GM19025 (cell line): ENCODE measurements around the gene BAZ2A.
"Not testable (repeated sequence)": the region's sequence is repeated elsewhere in the genome, so short reads cannot be mapped to it uniquely, and the experiment has no call there.

ENCODE experiments used
- ATAC-seq: cut with Tn5 transposase; IDR thresholded peaks from one replicate; pipeline ENCODE4 v1.9.1; 2021; ENCODE audit warnings: mild to moderate bottlenecking, low read depth, moderate library complexity; ENCODE audit not compliant: unreplicated experiment

Gene BAZ2A

DNA sequence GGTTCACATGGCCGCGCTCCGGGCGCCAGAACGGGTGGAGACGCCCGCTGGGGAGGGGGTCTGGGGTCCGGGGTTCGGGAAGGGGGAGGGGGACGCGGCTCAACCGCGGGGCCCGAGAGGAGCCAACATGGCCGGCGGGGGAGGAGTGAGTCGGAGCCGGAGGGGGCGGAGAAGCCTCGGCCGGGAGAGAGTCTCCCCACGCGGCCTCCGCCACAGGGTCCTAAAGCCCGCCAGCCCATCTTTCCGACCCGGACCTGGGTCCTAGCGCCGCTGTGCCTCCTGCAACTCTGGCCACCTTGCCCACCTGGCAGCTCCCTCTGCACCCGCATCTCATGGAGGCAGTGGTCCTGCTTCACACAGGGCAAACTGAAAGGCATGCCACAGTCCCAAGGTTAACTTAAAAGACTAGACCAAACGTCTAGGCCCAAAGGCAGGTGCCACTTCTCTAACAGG, at the start of gene BAZ2A:
TSS of gene BAZ2A (minus strand) at position 147 of the 453 bp plus-strand sequence. CDS start 12,796 bp downstream, outside the sequence.
- peak; percentile 43 for ATAC-seq

DNA sequence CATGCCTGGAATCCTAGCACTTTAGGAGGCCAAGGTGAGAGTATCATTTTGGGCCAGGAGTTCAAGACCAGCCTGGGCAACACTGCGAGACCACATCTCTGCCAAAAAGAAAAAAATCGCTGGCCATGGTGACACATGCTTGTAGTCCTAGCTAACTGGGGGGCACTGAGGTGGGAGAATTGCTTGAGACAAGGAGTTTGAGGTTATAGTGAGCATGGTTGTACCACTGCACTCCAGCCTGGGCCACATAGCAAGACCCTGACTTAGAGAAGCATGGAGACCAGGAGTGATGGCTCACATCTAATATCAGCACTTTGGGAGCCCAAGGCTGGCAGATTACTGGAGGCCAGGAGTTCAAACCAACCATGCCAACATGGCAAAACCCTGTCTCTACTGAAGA, 48.7 kb upstream of the BAZ2A start:
- ATAC-seq = no peak

DNA sequence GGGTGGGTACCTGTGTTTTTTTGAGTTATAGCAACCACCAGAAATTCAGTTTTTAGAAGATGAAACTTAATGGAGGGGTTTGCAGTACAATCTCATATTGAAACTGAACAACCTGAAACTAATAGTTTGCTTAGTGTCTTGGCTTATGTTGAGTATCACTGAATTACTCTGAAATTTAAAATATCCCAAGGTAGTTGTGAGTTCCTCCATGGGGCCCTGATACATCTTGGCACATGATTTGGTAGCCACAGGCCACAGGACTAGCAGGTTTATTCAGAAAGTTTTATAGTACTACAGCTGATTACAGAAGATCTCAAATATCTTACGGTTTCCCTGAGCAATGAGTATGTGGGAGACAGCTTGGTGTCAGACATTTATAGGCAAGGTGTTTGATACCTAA, 47.6 kb upstream of the BAZ2A start:
- no peak for ATAC-seq

DNA sequence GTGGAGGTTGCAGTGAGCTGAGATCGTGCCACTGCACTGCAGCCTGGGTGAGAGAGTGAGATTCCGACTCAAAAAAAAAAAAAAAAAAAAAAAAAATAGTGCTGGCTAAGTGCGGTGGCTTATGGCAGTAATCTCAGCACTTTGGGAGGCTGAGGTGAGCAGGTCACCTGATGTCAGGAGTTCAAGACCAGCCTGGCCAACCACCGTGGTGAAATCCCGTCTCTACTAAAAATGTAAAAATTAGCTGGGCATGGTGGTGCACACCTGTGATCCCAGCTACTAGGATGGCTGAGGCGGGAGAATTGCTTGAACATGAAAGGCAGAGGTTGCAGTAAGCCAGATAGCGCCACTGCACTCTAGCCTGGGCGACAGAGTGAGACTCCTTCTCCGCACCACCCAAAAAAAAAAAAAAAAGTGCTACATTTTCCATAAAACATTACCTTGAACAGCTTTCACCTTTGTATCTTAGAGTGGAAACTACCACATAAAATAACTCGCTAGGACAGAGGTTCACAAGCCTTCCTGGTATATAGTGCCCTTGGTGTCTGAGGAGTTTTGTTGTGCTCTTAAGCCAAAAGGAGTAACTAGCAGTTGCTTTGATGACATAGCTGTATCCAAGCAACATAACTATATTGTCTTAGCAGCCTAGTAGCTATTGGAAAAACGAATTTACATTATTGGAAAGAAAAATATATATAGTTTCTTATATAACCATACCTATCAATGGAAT, 46.9 kb upstream of the BAZ2A start:
- no peak for ATAC-seq

DNA sequence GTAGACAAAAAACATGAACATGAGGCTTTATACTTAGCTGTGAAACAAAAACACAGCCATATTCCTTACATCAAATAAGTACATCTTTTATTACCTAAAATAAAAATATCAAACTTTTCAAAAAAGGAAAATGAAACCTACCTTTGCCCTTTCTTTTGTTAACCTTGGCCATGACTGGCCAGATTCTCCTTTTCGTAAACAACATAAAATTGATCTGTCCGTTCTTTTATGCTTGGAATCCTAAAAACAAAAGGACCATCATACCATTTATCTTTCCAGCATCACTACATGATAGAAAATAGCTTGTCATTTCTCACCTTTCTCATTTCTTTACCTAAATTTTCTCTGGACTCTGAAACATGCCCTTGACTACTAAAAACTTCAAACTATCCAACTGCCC, 41.5 kb upstream of the BAZ2A start:
- ATAC-seq = no peak

DNA sequence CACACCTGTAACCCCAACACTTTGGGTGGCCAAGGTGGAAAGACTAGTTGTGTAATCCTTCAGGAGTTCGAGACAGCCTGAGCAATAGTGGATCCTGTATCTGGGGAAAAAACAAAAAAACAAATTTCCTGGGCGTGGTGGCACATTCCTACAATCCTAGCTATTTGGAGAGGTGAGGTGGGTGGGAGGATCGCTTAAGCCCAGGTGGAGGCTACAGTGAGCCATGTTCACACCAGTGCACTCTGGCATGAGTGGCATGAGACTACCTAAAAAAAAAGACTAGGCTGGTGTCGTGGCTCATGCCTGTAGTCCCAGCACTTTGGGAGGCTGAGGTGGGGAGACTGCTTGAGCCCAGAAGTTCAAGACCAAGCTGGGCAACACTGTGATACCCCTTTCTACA, 40.7 kb upstream of the BAZ2A start:
- no peak for ATAC-seq

DNA sequence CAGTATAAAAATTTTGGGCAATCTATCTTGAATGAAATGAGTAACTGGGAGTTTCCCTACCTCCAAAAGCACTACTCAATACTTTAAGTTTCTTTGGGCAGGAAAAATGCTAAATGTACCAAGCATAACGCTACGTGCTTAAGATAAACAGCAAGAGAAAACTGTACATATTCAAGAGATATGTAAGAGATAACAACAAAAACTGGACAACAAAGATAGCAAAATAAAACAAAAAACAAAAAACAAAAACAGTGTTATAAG, 38.0 kb upstream of the BAZ2A start:
- no peak for ATAC-seq

DNA sequence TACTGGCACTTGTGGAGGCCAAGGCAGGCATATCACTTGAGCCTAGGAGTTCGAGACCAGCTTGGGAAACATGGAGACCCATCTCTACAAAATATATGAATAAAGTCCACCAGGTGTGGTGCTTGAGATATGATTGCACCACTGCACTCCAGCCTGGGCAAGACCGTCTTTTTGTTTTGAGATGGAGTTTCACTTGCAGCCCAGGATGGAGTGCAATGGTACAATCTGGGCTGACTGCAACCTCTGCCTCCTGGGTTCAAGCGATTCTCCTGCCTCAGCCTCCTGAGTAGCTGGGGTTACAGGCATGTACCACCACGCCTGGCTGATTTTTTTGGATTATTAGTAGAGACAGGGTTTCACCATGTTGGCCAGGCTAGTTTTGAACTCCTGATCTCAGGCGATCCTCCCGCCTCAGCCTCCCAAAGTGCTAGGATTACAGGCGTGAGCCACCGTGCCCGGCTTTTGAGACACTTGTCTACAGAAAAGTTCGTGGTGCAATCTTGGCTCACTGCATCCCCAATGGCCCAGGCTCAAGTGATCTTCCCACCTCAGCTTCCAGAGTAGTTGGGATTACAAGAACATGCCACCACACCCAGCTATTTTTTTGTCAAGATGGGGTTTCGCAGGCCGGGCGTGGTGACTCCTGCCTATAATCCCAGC, 32.0 kb upstream of the BAZ2A start:
- no peak for ATAC-seq

DNA sequence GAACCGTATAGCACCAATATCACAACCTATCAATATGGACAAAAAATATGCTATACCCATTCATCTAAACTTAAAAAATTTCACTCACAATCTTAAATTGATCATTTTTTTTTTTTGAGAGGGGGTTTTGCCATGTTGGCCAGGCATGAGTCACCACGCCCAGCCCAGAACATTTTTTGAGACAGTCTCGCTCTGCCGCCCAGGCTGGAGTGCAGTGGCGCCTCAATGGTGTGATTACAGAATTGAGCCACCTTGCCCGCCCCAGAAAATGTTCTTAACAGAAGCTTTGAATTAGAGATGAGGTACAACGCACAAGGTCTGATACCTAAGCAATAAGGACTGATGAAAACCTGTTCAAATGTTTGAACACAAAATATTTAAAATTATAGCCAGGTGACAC, 31.4 kb upstream of the BAZ2A start:
- no peak for ATAC-seq

DNA sequence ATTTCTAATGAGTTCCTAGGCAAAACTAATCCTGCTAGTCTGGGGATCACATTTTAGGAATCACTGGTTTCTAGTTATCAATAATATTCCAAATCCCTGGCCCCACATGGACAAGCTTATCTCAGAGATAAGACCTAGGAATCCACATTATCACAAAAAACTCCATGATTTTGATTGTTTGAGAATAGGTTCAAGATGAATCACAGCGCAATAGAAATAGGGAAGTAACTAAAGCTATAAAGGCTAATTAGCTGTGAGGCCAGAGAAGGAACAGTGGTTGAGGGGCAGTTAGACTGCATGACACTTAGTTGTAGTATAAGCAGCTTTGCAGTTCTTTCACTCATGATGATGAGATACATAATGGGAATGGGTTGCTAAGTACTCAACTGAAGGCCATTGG, 28.8 kb upstream of the BAZ2A start:
- no peak for ATAC-seq

DNA sequence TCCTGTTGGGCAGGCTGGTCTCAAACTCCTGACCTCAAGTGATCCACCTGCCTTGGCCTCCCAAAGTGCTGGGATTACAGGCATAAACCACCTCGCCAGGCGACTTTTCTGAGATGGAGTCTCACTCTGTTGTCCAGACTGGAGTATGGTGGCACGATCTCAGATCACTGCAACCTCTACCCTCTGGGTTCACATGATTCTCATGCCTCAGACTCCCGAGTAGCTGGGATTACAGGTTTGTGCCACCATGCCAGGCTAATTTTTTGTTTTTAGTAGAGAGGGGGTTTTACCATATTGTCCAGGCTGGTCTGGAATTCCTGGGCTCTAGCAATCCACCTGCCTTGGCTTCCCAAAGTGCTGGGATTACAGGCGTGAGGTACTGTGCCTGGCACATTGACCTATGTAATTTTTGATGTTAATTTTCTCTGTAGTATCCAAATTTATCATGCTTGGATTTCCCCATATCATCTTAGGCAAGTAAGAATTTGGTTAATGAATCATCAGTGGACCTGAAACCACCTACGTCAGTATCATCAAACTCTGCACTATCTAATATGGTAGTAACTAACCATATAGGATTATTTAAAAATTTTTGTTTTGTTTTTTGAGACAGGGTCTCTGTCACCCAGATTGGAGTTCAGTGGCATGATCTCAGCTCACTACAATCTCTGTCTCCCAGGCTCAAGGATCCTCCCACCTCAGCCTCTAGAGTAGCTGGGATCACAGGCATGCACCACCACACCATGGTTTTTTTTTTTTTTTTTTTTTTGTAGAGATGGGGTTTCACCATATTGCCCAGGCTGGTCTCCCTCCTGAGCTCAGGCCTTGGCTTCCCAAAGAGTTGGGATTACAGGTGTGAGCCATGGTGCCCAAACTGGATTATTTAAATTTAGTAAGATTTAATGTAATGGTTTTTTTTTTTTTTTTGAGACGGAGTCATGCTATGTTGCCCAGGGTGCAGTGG, 27.6 kb upstream of the BAZ2A start:
- ATAC-seq = no peak

DNA sequence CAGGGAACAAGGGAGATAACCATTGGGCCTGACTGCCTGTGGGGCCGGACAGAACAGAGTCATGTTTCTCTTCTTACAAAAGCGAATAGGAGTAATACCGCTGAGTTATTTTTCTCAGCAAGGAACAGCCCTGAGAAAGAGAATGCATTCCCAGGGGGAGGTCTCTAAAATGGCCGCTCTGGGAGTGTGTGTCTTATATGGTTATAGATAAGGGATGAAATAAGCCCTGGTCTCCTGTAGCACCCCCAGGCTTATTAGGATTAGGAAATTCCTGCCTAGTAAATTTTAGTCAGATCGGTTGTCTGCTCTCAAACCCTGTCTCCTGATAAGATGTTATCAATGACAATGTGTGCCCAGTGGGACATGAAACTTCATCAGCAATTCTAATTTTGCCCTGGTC, 23.7 kb upstream of the BAZ2A start:
- not testable (repeated sequence) for ATAC-seq

DNA sequence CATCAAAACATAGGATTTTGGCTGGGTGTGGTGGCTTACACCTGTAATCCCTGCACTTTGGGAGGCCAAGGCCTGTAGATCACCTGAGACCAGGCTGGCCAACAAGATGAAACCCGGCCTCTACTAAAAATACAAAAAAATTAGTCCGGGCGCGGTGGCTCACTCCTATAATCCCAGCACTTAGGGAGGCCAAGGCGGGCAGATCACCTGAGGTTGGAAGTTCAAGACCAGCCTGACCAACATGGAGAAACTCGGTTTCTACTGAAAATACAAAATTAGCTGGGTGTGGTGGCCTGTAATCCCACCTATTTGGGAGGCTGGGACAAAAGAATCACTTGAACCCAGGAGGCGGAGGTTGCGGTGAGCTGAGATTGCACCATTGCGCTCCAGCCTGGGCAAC, 17.9 kb upstream of the BAZ2A start:
- not testable (repeated sequence) for ATAC-seq

DNA sequence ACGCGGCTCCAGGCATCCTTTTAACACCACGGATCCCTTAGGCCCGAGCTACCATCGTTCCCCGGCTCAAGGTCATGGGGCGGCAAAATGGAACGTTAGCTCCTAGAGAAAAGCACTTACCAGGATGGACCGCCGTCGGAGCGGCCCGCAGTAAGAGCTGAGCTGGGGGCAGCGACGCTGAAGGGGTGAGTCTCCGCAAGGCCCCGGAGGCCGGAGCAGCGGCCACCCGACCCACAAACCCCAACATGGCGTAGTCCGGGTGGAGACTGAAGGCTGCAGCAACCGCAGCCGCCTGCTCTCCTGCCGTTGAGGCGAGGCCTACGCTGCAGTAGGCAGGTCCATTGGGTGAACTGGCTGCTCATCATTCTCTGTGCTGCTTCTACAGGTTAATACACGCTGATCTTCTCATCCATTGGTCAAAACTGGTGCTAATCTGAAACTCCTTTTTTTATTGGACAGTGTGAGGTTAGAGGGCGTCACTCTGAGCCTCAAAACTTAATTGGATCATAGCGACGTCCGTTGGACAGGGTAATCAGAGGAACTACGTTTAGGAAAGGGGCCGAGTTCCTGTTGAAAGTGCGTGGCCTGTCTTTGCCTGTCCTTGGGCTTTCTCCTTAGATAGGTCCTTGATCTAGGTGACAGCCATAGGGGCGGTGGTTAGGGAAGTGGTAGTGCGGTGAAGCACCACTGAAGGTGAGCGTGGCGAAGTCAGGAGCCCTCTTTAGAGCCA, 15.8 kb upstream of the BAZ2A start, which contains the start of gene ATP5F1B:
TSS of gene ATP5F1B (minus strand) at position 268 of the 730 bp plus-strand sequence. CDS start at position 247, 21 bp downstream.
- peak; percentile 99 for ATAC-seq

DNA sequence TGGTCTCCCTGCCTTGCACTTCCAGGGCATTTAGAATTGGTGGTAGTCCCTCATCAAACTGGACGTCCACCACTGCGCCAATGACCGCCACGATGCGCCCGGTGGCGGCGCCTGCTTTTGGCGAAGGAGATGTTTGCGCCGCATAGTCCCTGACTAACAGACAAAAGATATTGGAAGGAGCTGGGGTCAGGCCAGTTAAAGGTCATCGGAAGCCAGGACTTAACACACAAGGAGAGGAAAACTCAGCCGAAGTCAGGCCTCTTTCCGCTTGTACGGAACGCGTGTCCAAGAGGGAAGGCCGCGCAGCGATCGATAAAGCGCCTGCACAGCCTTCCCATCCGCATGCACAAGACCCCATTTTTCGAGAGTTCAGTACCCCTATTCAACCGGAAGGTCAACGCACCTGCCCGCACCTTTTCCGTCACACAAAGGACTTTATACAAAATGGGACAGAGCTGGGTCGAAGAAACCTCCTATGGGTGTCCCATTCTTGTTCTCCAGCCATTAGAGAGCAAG, 15.1 kb upstream of the BAZ2A start:
- no peak for ATAC-seq

DNA sequence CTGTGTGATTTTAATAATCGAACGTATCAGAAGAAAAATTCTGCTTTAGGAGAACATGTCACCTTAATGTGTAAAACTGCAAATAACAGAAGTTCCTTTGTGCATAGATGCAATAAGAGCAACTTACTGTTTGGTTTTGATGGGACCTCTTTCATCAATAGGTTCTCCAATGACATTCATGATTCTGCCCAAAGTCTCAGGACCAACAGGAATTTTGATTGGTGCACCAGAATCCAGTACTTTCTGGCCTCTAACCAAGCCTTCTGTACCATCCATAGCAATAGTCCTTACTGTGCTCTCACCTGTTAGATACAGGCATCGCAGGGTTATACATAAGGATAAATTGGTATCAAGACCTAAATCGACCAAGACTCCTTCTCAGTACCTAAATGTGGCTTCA, 14.5 kb upstream of the BAZ2A start:
- no peak for ATAC-seq

DNA sequence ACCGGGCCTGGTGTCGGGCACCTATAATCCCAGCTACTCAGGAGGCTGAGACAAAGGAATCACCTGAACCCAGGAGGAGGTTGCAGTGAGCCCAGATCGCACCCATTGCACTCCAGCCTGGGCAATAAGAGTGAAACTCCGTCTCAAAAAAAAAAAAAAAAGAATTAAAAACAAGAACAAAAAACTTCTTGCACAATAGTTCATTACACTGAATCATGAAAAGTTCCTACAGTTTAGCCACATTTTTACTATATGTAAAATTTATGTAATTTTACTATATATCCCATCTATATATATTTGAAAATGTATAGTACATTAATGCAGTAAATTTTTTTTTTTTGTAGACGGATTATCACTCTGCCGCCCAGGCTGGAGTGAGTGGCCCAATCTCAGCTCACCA, 11.1 kb upstream of the BAZ2A start:
- ATAC-seq = no peak

DNA sequence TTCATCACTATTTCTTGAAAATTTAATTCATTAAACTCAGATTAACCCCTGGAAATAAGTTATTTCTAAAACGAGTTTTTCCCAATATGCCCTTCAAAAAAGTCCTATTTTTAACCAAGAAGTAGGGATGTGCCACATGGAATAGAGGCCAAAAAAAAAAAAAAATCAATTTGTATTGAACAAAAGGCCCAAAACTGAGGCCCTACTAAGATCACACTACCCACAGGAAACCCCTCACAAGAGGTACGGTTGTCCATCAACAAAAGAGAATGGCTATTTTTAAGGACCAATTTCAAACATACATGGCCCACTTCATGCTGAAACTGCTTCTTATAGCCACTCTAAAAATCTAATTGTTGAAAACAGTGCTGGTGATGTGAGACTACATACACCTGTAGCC, 7.5 kb upstream of the BAZ2A start:
- no peak for ATAC-seq

DNA sequence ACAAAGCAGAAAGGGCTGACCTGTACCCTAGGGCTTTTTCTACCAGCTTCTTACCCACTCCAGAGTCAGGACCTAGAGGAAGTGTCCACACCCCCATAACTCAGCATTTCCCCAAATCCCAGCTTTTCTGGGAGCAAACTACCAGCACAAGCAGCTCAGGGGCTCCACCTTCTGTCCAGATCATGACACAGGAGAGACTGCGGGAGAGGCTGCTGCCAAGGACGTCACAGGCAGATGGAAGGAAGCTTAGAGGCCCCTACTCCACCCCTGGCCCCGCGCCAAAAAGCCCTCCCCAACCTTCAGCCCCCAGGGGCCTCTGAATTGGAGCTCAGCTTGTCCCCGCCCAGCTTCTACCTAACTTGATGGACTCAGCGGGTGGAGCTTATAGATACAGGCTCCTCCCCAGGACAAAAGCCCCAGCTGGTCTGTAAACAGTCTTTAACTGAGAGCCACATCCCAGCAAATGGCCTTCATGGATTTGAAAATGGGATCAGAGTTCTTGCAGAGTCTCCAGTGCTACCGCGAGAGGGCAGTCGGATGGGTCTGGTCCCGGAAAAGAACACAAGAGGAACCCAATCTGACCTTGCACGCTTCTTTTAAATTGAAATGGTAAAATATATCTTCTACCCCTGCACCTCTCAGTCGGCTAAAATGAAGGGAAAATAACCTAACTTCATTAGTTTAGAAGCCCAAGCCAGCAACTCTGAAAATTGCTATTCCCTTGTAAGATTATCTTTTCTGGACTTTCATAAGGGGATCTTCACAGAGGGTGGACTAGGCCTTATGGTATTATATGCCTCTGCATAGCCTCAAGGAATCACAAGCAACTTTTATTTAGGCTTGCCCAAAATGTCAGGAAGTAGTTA, 6.8 kb upstream of the BAZ2A start:
- ATAC-seq = peak; percentile 43
